ENCODE measurements around the gene PRPF18. TPM values are rescaled to one million over a fixed set of nuclear protein-coding genes. Genes with fewer than 3 reads are reported as not detected.

PRPF18 gene
- total and polyA plus RNA-seq, 12 donors, result 6.7 to 17.1 (median 14.4) TPM

- Histone ChIP-seq H3K4me3 (no peak overlapping the region), H3K27ac (no peak overlapping the region), H3K4me1 (peaks cover 3 to 29% (median 18%) of the 10 kb centered on the region in 9 donors), H3K9me3 (no peaks in the 10 kb centered on the region), H3K27me3 (peaks cover 0 to 1% (median under 1%) of the 10 kb centered on the region in 7 donors), H3K36me3 (peaks cover 0 to 28% (median 9%) of the 10 kb centered on the region in 9 donors)
- intact Hi-C loops (cut with DNase I), result no loop called here
- no peak for DNase-seq
- WGBS, 2 donors, result 77 to 82% methylated on average over 4 of the region's 4 CpGs
- TF ChIP-seq, protein P1, sequence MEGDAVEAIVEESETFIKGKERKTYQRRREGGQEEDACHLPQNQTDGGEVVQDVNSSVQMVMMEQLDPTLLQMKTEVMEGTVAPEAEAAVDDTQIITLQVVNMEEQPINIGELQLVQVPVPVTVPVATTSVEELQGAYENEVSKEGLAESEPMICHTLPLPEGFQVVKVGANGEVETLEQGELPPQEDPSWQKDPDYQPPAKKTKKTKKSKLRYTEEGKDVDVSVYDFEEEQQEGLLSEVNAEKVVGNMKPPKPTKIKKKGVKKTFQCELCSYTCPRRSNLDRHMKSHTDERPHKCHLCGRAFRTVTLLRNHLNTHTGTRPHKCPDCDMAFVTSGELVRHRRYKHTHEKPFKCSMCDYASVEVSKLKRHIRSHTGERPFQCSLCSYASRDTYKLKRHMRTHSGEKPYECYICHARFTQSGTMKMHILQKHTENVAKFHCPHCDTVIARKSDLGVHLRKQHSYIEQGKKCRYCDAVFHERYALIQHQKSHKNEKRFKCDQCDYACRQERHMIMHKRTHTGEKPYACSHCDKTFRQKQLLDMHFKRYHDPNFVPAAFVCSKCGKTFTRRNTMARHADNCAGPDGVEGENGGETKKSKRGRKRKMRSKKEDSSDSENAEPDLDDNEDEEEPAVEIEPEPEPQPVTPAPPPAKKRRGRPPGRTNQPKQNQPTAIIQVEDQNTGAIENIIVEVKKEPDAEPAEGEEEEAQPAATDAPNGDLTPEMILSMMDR (IDR thresholded peaks at IDR 0.05), result no peak
- no peak for ATAC-seq
Measured at GRCh38 chr10:13590886-13591285, 4.1 kb downstream of the PRPF18 start.

GRCh38 chr10:13592306-13592705 is 5.5 kb downstream of the PRPF18 start:
- peaks cover 3 to 24% (median 16%) of the 10 kb centered on the region in 9 donors for H3K4me1 ChIP-seq
- H3K36me3 ChIP-seq, result peaks cover 0 to 32% (median 9%) of the 10 kb centered on the region in 9 donors
- 95 to 96% methylated on average over 2 of the region's 2 CpGs for WGBS, 2 donors
- intact Hi-C loops (cut with DNase I), result no loop called here
- no peak overlapping the region for H3K27ac ChIP-seq
- ATAC-seq, result no peak
- DNase-seq, result no peak
- no peak overlapping the region for H3K4me3 ChIP-seq
- no peaks in the 10 kb centered on the region for H3K27me3 ChIP-seq
- TF ChIP-seq, protein P1 (IDR thresholded peaks at IDR 0.05), result no peak
- H3K9me3 ChIP-seq, result no peaks in the 10 kb centered on the region

GRCh38 chr10:13593535-13593934 is 6.8 kb downstream of the PRPF18 start:
- Histone ChIP-seq H3K27ac (no peak overlapping the region), H3K4me1 (peaks cover 0 to 12% (median 4%) of the 10 kb centered on the region in 9 donors), H3K9me3 (no peaks in the 10 kb centered on the region), H3K36me3 (peaks cover 0 to 44% (median 9%) of the 10 kb centered on the region in 9 donors), H3K4me3 (no peak overlapping the region), H3K27me3 (no peaks in the 10 kb centered on the region)
- intact Hi-C loops (cut with DNase I), result no loop called here
- TF ChIP-seq, protein P1 (IDR thresholded peaks at IDR 0.05), result no peak
- DNase-seq (no peak), ATAC-seq (no peak)
- WGBS, 2 donors, result 83 to 87% methylated on average over 2 of the region's 2 CpGs

DNA sequence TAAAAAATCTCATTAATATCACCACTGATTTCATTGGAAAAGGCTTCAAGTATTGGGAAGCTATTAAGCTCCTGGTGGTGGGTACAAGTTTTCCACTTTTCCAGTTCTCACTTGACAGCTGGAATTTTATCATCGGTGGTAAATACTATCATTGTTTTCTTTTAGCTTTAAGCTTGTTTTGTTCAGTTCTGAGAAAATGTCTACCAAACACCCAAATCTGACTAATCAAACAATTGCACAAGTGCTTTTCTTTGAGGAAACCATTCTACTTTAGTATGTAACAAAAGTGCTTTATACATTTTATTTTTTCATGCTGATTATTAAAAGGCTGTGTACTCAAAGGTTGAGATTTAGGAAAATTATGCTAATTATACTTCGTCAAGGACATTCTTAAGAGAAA is 7.9 kb downstream of the PRPF18 start:
- intact Hi-C loops (cut with DNase I), result no loop called here
- Histone ChIP-seq H3K4me1 (peaks cover 0 to under 1% (median 0%) of the 10 kb centered on the region in 9 donors), H3K27me3 (no peaks in the 10 kb centered on the region), H3K27ac (no peak overlapping the region), H3K4me3 (no peak overlapping the region), H3K9me3 (no peaks in the 10 kb centered on the region), H3K36me3 (peaks cover 0 to 55% (median 9%) of the 10 kb centered on the region in 9 donors)
- TF ChIP-seq, protein P1 (IDR thresholded peaks at IDR 0.05), result no peak
- 90 to 96% methylated on average over 2 of the region's 2 CpGs for WGBS, 2 donors
- DNase-seq, result no peak
- no peak for ATAC-seq

All from heart right ventricle (tissue), 16 donors.